Measurements from ENCODE around the gene TRPV3. TPM values are rescaled to one million over a fixed set of nuclear protein-coding genes. Genes with fewer than 3 reads are reported as not detected.

Gene TRPV3
- polyA plus RNA-seq, 1 donor (not counting 4 experiments of a cell fraction or from before 2014, with no cell fraction given) = 9.4 TPM

GRCh38 chr17:3527468-3527867 is 30.1 kb downstream of the TRPV3 start:
- no peak overlapping the region for H3K27ac ChIP-seq (ENCODE audit: control insufficient read depth, insufficient read depth, low read length)
- H2AFZ ChIP-seq (ENCODE audit: control insufficient read depth, low read length) = no peak overlapping the region
- no peaks in the 10 kb centered on the region for H3K27me3 ChIP-seq (ENCODE audit: control insufficient read depth, extremely low read depth, insufficient read depth, low read length)
- no peaks in the 10 kb centered on the region for H3K9me1 ChIP-seq (ENCODE audit: control insufficient read depth, extremely low read depth, insufficient read depth, low read length)
- H3K4me3 ChIP-seq (ENCODE audit: control insufficient read depth in 2 of 3, extremely low read depth in 1 of 3, insufficient read depth in 2 of 3, low read depth in 1 of 3, low read length in 3 of 3) = no peak overlapping the region
- peaks cover 15 to 31% of the 10 kb centered on the region in 2 experiments for H3K36me3 ChIP-seq (ENCODE audit: control insufficient read depth in 2 of 2, extremely low read depth in 1 of 2, insufficient read depth in 2 of 2, low read length in 2 of 2)
- H3K79me2 ChIP-seq (ENCODE audit: control insufficient read depth, insufficient read depth, low read length) = no peaks in the 10 kb centered on the region
- DNase-seq (ENCODE audit: low read depth, low spot score) = no peak
- H4K20me1 ChIP-seq (ENCODE audit: control insufficient read depth, extremely low read depth, insufficient read depth, low read length) = no peaks in the 10 kb centered on the region
- no peak for TF ChIP-seq EZH2 (IDR thresholded peaks at IDR 0.05; ENCODE audit: low read length)
- no peak for TF ChIP-seq CTCF (optimal IDR thresholded peaks at IDR 0.05 in 1 of 3, IDR thresholded peaks at IDR 0.05 in 1 of 3, conservative IDR thresholded peaks at IDR 0.05 in 1 of 3; ENCODE audit: extremely low read depth in 1 of 3, insufficient read depth in 2 of 3, low read length in 3 of 3)
- no peak overlapping the region for H3K4me2 ChIP-seq (ENCODE audit: control insufficient read depth, extremely low read depth, insufficient read depth, low read depth, low read length)
- no peak for FAIRE-seq
- H3K4me1 ChIP-seq (ENCODE audit: control insufficient read depth, extremely low read depth, insufficient read depth, low read length) = no peaks in the 10 kb centered on the region
- H3K9me3 ChIP-seq (ENCODE audit: control insufficient read depth, low read depth, low read length) = no peaks in the 10 kb centered on the region
- dilution Hi-C loops (cut with MboI; ENCODE audit: extremely low pct_ligation_motif_present, low sequenced_read_pairs) = no loop called here
- H3K9ac ChIP-seq (ENCODE audit: control insufficient read depth, extremely low read depth, insufficient read depth, low read length) = no peak overlapping the region

GRCh38 chr17:3526971-3527370 is 30.6 kb downstream of the TRPV3 start:
- FAIRE-seq (no peak), DNase-seq (ENCODE audit: low read depth, low spot score) (no peak)
- Histone ChIP-seq H4K20me1 (ENCODE audit: control insufficient read depth, extremely low read depth, insufficient read depth, low read length) (no peaks in the 10 kb centered on the region), H3K79me2 (ENCODE audit: control insufficient read depth, insufficient read depth, low read length) (no peaks in the 10 kb centered on the region), H3K9ac (ENCODE audit: control insufficient read depth, extremely low read depth, insufficient read depth, low read length) (no peak overlapping the region), H3K4me2 (ENCODE audit: control insufficient read depth, extremely low read depth, insufficient read depth, low read depth, low read length) (no peak overlapping the region), H2AFZ (ENCODE audit: control insufficient read depth, low read length) (no peak overlapping the region), H3K4me3 (ENCODE audit: control insufficient read depth in 2 of 3, extremely low read depth in 1 of 3, insufficient read depth in 2 of 3, low read depth in 1 of 3, low read length in 3 of 3) (no peak overlapping the region), H3K9me3 (ENCODE audit: control insufficient read depth, low read depth, low read length) (no peaks in the 10 kb centered on the region), H3K9me1 (ENCODE audit: control insufficient read depth, extremely low read depth, insufficient read depth, low read length) (no peaks in the 10 kb centered on the region), H3K4me1 (ENCODE audit: control insufficient read depth, extremely low read depth, insufficient read depth, low read length) (no peaks in the 10 kb centered on the region), H3K27me3 (ENCODE audit: control insufficient read depth, extremely low read depth, insufficient read depth, low read length) (no peaks in the 10 kb centered on the region), H3K27ac (ENCODE audit: control insufficient read depth, insufficient read depth, low read length) (no peak overlapping the region), H3K36me3 (ENCODE audit: control insufficient read depth in 2 of 2, extremely low read depth in 1 of 2, insufficient read depth in 2 of 2, low read length in 2 of 2) (peaks cover 15 to 31% of the 10 kb centered on the region in 2 experiments)
- dilution Hi-C loops (cut with MboI; ENCODE audit: extremely low pct_ligation_motif_present, low sequenced_read_pairs) = no loop called here
- TF ChIP-seq CTCF (optimal IDR thresholded peaks at IDR 0.05 in 1 of 3, IDR thresholded peaks at IDR 0.05 in 1 of 3, conservative IDR thresholded peaks at IDR 0.05 in 1 of 3; ENCODE audit: extremely low read depth in 1 of 3, insufficient read depth in 2 of 3, low read length in 3 of 3) (no peak), EZH2 (IDR thresholded peaks at IDR 0.05; ENCODE audit: low read length) (no peak)

All from keratinocyte (primary cell).